NK-92 treated with Interleukin-12 subunit alpha and Interleukin-12 subunit beta, amount 100 ng/mL, for 24 hours (cell line): ENCODE results near the gene SHC4.

Experiments
- DNase-seq: peaks from one replicate; lab custom pipeline; 2025; lab: John Stamatoyannopoulos, UW

The SHC4 gene

DNA sequence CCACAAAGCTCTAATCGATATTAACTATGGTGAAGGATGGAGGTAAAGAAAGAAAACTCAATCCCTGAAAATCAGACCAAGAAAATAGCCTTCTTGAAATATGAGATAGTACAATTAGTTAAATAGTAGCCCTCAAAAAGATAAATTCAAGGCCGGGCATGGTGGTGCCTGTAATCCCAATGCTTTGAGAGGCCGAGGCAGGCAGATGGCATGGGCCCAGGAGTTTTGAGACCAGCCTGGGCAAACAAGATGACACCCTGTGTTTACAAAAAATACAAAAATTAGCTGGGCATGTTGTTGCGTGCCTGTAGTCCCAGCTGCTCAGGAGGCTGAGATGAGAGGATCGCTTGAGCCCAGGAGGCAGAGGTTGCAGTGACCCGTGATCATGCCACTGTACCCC, 121.2 kb downstream of the SHC4 start:
- DNase-seq = no peak

DNA sequence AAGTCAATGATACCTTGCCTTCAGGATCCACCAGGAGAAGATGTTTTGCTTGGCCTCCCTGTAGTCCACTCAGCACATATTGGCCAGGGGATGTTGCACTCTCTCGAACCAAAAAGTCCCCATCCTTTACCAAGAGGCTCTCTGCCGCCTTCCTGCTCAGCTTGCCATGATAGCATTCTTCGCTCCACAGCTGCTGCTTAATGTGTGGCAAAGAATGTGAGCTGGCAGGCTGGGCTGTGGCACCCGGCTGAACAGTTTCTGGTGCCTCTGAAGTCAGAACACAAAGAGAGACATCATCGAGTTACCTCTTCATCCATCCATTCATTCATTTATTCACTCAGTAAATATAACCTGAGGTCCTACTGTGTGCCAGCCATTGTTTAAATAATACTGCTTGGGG, 129.0 kb downstream of the SHC4 start:
- DNase-seq = no peak

DNA sequence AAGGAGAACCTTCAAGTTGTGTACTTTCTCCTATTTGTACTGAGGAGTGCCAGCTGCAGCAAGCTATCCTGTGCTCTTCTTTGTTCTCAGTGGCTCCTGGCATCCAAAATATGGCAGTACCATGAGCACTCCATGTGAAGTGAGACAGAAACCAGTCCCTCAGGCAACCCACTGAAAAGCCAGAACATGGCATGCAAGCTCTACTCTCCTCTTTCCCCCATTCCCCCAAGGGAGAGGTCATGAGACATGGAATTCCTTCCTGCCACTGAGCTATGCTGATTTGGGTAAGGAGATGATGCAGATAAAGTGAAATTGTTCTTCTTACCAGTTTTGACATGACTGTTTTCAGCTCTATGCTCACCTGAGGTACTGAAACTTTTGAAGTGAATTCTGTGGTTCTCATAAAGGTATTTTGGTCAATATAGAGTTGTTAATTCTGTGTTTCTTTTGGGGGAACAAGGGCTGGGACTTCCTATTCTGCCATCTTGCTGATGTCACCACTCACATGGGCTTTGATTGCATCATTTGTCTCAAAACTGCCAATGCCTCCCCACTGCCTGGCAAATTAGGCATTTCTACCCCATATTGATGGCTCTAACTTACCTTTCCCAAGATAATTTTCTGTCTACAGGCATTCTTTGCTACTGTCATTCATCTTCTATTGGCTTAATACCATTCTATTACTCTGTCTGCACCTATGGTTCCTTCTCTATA, 130.0 kb downstream of the SHC4 start:
- no peak for DNase-seq

DNA sequence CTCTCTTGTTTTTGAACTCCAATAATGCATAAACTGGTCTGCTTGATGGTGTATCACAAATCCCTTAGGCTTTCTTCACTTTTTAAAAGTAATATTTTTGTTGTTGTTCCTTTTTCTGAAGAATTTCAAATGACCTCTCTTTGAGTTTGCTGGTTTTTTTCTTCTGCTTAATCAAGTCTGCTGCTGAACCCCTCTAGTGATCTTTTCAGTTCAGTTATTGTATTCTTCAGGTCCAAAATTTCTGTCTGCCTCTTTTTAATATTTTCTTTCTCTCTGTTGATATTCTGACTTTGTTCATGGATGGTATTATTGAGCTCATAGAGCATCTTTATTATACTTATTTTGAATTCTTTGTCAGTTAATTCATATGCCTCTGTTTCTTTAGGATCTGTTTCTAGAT, 131.1 kb downstream of the SHC4 start:
- DNase-seq = no peak

DNA sequence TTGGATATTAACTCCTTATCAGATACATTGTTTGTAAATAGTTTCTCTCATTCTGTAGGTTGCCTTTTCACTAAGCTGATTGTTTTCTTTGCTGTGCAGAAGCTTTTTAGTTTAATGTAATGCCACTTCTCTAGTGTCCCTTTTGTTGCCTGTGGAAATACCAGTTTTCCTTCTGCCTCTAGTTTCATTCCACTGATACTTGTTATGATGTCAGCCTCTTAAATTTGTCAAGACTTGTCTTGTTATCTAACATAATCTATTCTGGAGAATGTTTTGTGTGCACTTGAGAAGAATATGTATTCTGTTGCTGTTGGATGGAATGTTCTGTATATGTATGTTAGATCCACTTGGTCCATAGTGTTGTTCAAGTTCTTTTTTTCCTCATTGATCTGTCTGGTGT, 134.8 kb downstream of the SHC4 start:
- DNase-seq = no peak

DNA sequence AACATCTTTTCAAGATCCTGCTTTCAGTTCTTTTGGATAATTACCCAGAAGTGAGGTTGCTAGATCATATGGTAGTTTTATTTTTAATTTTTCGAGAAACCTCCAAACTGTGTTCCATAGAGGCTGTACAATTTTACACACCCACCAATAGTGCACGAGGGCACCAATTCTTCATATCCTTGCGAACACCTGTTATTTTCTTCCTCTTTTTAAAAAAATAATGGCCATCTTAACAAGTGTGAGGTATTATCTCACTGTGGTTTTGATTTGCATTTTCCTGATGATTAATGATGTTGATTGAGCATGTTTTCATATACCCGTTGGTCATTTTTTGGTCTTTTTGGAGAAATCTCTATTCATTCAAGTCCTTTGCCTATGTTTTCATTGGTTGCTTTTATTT, 135.2 kb downstream of the SHC4 start:
- DNase-seq = no peak

DNA sequence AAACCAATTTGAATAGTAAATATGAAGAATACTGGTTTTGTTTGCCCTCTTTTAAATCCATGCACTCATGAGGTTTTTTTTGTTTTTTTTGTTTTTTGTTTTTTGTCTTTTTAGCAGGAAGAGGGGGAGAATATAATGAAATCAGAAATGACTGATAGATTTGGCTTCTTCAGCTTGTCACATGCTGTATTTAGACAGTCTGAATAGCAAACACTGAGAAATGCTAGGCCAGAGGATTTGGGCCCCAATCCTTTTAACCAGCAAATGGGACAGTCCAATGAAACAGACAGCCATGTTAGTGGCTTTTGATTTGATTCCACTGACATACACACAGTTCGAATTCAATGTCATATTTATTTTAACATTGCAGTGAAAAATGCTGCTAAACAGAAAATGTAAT, 138.6 kb downstream of the SHC4 start:
- no peak for DNase-seq

DNA sequence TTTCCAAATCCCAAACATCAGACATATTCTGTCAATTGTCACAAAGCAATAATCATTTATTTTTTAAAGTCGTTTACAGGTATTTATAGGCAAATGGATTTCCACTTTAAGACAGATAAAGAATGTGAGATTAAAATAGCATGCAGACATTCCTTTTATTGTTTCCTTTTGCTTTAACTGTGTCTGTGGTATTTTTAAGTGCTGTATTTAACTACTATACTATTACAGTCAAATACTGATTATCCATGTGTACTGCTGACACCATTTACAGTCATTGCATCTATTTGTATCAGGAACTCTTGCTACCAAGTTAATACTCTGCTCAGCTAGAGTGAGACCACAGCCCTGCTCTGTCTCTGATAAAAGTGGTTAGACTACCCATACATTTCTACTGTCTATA, 140.0 kb downstream of the SHC4 start:
- no peak for DNase-seq

DNA sequence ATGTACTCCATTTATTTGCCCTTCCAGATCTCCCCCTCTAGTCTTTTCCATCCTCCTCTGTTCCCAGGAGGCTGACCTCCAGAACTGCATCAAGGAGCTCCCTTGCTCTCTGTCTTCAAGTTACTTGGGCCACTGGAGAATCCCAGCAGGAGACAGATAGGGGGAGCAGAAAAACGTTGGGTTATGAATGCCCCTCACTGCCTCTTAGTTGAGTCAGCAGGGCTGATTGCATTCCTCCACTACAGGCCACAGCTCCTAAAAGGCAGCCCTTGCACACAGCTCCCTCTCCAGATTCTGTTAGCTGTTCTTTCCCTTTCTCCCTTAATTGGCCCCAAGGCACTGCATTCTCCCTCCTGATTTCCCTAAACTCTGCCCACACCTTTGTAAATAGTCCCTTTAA, 140.5 kb downstream of the SHC4 start:
- DNase-seq = no peak

DNA sequence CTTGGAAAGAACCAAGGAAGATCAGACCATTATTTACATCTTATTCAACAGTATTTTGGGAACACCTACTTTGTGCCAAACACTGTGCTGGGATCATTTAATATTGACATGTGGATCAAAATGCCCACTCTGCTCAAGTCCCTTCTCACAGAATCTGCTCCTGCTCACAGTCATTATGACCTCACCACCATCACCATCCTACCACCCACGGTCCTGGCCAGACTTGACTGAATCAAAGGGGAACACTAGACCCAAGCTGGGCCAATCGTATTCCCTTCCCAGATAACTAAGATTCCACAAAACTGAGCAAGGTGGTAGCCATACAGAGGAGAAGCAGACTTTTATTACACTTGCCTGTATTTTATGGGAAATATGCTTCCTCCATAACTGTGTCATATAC, 149.4 kb downstream of the SHC4 start:
- DNase-seq = no peak

DNA sequence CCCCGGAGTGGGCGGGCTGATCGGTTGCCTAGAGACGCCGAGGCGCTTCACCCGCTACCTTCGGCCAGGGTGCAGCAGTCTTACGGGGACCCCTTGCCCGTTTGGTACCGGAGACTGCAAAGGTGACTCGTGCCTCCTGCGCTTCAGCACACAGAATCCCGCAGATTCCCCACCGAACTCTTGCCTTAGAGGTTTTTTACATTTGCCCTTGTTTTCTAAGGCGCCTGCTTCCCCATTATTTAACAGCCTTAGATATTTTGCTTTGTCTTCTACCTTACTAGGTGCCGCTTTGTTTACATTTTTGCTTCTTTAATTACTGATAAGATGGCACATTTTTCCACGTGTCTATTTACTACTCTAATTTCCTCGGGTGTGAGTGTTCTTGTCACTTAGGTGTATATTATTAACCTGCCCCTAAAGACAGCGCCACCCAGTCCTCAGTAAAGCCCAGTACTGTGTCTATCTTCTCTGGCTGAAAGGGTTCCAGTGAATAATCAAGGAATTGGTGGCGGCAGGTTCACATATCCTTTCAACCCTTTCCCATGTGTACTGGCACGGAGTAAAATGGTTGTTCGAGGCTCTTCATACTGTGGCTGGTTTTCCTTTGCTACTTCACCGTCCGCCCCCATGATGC, 152.3 kb downstream of the SHC4 start:
- no peak for DNase-seq

DNA sequence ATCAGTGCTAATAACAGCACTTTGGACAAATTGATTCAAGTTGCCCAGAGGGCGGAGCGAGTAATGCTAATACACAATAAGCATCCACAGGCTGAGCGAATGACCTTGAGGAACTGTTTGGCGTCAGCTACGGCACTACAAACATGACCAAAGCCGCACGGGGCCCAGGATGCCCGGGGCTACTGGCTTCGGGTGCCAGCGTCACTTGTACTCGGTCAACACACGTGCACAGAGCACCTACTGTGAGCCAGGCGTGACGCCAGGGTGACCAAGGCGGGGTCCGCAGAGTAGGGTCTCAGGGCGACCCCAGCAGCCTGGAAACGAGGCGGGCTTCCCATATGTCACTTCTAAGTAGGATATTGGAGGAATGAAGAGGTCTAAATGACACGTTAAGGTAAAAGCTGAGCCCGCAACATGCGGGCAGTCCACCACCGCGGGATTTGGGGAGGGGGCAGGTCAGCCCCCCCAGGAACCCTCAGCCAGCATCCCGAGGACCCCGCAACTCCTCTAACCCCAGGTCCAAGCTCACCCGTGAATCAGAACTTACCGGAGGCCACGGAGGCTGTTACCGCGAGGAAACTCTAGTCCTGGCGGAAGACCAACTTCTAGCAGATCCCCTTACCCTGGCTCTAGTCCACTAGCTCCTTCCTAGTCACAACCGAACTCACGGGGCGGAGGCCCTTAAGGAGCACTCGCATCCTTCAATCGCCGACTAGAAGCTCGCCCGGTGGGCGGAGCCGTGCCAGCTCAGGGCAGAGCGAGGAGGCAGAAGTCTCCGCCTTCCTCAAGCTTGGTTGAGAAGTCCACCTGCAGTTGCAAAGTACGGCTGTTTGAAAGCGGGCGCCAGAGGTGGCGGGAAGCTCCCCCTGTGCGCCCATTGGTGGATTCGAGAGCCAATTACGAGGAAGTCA, 153.1 kb downstream of the SHC4 start, which contains the start of gene CEP152:
Gene CEP152, minus strand, starts transcription at position 656 of the 911 bp plus-strand sequence. CDS start 5,420 bp downstream, outside the sequence.
- peak; percentile 99 for DNase-seq

DNA sequence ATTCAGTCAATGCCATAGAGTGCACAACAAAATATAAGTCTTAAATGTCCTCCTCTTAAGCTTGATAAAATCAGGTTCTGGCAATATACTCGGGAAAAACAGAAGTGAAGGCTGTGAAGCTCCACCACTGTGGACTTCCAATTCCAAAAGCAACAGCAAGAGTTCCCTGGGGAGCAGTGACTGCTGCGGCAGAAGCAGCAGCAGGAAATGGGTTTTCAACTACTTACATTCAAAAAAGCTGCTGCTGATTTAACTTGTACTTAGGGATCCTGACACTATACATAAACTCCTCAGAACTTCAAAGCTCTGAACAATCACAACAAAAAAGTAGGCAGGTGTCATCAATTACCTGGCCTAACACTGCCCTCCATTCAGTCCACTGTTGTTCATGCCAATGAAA, 157.6 kb downstream of the SHC4 start:
- DNase-seq = no peak

DNA sequence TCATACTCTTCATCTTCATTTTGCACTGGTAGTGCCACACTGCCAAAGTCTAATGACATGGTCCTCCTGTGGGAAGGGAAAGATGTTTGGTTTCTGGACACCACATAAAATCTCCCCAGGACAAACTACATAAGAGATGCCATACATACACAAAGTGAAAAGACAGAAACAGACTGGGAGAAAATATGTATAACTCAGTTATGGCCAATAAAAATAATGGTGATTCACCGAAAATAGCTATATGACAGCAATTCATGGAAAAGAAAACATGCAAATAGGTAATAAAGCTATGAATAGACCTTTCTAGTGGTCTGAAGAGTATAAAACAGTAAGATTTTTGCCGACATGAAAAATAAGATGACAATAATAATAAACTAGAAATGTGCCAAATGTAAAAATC, 158.1 kb downstream of the SHC4 start:
- DNase-seq = no peak

DNA sequence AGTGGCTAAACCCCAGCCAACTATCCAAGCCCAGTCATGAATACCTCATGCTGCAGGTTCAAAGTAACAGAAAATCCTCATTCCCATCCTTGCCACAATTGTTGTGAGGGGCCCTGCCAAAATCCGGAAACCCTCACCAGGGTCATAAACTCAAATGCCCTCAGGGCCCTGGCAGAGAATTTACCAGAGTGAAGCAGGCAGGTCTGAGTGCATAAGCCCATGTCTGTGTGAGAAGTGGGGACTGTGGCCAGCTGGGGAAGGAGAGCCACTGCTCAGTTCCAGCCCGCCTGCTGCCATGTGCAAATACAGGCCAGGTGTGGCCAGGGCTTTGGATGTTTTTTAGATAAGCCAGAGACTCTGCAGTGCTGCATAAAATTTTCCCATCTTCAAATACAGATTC, 159.8 kb downstream of the SHC4 start:
- no peak for DNase-seq

DNA sequence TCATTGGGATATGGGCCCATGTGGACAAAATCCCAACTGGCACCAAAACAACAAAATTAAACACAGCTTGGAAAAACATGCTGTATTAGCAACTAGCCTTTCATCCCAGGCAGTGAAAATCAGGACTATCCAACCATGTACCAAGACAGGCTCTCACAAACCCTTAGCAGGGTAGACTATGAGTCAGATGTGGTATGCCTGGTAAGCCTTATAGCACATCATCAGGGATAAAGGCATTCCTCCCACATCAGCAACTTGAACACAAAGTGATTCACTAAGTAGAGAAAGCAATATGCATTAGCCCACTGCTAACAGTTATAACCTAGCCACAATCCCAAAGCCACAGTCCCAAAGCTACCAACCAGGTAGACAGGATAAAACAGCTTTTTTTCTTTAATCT, 160.9 kb downstream of the SHC4 start:
- DNase-seq = no peak

DNA sequence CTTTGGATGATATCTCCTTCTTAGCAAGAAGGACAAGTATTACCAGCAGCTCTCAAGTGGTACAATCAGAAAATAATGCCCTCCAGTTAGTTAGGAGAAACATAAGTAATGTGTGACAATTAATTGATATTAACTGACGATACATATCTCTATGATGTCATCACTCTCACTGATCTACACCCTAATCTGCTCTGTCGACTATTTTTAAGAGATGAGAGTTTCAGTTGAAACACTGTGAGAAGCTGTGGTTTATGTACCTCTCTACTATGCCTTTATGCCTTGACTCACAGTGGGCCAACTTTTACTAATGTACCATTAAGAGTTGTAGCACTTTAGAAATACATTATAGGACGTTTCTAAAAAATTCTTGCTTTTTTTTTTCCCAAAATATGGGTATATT, 161.5 kb downstream of the SHC4 start:
- no peak for DNase-seq

DNA sequence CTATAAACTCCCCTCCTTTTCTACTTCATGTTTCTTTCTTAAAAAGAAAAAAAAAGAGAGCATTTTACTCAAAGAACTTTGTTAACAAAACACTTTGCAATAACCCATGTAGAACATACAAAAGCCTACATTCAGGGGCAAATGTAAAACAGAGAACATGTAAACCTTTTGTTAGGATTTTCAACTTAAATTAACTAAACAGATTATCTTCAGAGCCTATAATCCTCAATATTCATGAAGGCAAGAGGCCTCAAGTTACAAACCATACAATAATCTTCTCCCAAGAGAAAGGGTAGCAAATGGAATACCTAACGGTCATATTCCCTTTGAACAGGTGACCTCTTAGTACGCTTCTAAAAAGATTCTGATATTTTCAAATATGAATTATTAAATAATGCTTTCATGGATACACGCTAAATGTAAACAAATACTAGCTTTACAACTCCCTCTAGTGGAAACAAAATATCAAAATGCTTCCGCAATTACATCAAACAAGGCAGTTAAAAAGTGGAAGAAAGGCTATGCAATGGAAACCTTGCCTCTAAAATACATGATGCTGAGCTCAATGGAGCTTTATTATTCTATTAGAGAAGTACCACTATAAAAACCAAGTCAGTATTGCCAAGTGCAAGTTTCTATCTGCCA, 162.8 kb downstream of the SHC4 start:
- DNase-seq = no peak

DNA sequence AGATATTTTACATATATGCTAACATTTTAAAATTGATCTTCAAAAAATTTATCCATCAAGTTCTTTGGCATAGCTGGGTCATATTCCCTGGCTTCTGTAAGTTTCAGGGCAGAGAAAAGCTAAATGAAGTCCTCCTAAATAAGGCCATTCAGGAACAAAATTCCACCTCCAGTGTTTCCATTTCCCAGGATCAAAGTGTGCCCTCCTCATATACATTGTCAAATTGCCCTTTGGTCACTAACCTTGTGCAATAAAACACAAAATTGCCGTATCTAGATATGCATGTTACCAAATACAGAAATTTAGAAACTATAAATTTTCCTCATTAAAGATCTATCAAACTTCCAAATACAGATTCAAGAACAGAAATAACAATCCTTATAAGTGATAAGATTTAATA, 163.5 kb downstream of the SHC4 start:
- DNase-seq = no peak

DNA sequence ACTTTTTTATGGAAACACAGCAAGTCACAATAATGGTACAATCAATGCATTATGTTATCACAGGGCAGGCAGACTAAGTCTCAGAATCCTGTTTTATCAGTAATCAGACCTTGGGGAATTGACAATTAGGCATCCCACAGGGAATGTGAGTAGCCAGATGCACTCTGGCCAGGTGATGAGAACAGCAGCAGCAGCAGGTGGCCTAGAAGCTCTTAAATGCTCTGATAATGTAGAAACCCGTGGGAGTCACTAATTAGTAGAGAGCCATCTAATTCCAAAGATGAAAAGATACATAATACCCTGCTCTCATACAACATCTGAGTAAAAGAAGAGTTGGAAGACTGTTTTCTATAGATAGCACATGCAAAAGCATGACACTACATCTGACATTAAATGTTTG, 165.4 kb downstream of the SHC4 start:
- DNase-seq = no peak

DNA sequence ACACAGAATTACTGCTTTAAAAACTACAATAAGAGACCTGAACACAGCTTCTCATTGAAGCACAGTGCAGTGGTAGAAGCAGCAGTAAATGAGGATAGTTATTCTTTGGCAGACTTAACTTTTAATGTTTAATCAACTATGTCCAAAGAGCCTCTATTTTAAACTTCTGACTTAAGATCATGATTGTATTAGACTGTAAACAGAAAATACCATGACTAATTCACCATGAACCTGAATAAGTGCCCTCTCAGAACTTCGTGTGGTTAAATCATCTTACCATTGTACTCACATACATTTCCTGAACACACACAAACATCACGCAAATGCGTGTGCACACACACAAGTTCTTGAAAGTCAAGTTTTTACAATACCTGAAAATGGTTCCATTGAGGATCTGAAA, 166.8 kb downstream of the SHC4 start:
- DNase-seq = no peak

DNA sequence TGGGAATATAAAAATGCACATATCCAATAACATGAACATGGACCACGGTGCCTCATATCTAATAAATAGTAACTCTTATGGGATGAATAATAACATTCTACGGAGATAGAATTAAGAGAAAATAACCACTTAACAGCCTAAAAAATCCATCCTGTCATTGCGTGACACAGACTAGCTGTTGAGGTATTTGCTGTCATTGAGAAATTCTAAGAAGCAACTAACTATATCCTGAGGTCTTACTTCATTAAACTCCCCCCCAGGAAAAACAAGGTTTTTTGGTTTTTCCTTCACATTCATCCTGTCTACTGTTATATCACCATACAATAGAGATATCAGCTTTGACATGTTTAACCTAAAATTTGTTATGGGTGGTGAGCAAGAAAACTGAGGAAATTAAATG, 167.2 kb downstream of the SHC4 start:
- DNase-seq = no peak
